GM19043 (cell line): ENCODE results near the gene SPARCL1.
A peak's percentile ranks its signal among the peaks of the same experiment; 100 is the strongest.

ENCODE experiments used
- ATAC-seq: cut with Tn5 transposase; IDR thresholded peaks from one replicate; pipeline ENCODE4 v1.9.1; 2021; ENCODE audit warnings: low read depth; ENCODE audit not compliant: unreplicated experiment

The SPARCL1 gene

GRCh38 chr4:87541956-87542709, 13.0 kb upstream of the SPARCL1 start:
- no peak for ATAC-seq

GRCh38 chr4:87541521-87541920, 12.3 kb upstream of the SPARCL1 start:
- ATAC-seq, result no peak

DNA sequence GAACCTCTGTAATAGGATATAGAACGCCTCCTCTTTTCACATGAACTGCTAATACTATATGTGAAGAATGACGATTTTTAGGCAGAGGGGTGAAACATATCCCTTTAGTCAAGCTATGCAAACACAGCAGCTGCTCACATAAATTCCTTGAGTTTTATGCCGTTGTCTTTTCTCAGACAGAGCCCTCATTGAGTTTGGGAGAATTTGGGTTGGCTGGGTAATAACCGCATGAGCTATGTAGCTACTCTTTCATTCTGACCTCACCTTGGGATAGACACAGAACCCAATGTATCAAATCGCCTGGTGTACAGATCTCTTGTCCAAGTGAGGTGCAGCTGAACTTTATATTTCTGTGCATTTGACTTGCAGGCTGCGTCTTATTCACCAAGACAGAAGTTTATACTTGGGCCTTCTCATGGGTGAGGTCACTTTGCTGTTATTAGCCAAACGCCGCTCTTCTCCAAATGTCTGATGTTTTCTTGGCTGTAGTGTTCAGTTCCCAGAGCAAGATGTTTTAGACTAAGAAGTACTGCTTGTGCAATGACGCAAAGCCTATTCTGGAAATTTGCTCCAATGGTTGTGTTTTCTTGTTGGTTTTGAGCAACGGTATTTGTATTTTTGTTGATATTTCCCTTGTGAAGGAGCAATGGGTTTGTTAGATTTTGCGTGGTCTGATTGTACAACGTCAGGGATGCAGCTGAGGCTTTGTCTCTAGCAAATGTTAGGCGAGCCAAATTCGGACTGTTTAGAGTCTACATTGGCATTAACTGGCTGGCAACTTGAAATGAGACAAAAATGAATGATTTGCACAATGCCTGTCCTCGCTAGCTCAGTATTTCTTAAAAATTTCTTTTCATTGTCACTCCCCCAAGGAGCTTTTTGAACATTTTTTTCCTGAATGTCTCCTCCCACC, 11.2 kb upstream of the SPARCL1 start:
- no peak for ATAC-seq

DNA sequence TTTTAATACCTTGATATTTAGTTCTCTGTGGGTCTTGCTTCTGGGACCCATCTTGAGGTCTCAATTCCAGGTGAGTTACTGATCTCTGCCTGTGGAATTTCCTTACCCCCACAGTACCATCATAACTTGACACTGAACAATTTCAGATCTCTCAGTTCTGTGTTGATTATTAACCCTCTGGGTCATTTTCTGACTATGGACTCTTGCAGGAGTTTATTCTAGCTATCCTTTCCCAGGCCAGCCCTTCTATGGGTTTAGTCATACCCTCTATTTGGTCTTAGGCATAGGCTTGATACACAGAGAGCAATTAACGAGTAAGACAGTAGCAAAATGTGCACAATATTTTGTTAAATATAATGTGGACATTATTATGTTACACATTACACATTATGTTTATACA, 3.7 kb upstream of the SPARCL1 start:
- ATAC-seq, result no peak

DNA sequence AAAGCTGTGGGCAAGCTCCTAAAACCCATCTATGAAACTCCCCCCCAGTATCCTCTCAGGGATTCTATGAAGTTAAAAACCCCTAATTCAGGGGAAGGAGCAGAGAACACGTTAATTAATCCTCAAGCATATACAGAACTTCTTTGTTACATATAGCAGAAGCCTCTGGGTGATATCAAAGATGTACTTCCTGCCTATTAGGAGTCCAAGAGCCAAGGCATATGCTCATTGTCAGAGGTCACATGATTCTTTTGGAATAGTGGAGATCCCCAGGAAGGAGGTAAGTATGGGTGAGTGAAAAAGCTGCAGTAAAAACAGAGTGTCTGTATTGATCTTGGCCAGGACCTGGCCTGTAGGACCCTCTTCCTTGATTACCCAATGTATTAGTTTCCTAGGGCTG, 2.9 kb upstream of the SPARCL1 start:
- ATAC-seq, result no peak

DNA sequence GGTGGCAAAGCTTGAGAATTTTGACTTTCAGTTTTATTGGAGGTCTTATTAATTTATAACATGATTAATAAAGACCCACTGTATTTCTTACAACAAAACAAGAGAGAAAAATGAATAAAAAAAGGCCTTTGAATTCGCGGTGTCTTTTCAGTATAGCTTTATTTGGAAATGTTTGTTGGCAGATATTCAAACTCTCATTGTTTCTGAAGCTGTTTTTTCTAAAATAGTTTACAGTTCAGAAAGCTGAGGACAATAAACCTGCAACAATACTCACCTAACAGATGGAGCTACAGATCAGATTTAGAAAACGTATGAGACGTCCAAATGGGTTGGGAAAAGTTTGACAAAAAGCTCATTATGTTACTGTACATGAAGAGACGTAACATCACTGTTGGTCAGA, 2.4 kb upstream of the SPARCL1 start:
- no peak for ATAC-seq

GRCh38 chr4:87530868-87531267, 1.7 kb upstream of the SPARCL1 start:
- ATAC-seq, result no peak

- no peak for ATAC-seq
Measured at GRCh38 chr4:87530229-87530628, 1.1 kb upstream of the SPARCL1 start.

DNA sequence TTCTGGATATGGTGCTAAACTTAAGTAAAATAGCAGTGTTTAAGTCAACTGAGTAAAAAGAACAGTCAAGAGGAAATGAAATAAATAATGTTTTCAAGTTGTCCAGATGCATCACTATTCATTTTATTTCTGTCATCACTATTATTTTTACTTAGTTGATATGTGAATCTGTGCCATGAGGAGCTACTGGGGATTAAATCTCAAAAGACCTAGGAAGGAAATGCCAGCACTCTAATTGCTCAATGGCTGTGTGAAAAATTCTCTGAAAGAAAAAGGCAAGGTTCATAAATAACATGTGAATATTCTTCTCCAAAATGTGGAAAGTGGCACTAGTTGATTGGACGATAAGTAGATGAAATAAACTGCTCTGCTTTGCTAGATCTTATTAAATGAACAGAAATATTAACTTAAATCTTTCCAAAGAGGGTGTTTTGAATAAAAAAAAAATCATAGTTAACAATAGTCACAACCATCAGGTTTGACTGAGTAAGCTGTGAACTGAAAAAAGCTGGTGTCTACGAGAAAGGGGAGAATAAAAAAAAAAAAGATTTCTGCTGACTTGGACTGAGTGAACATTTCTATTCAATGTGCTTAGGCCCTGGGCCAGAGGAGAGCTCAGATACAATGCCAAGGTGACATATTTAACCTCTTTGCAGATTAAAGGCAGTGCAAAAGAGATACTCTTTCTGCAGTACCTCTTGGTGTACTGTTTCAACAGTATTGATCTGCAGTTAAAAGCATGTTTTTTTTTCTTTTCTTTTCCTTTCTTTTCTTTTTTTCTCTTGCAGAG, 1.6 kb downstream of the SPARCL1 start:
- no peak for ATAC-seq

DNA sequence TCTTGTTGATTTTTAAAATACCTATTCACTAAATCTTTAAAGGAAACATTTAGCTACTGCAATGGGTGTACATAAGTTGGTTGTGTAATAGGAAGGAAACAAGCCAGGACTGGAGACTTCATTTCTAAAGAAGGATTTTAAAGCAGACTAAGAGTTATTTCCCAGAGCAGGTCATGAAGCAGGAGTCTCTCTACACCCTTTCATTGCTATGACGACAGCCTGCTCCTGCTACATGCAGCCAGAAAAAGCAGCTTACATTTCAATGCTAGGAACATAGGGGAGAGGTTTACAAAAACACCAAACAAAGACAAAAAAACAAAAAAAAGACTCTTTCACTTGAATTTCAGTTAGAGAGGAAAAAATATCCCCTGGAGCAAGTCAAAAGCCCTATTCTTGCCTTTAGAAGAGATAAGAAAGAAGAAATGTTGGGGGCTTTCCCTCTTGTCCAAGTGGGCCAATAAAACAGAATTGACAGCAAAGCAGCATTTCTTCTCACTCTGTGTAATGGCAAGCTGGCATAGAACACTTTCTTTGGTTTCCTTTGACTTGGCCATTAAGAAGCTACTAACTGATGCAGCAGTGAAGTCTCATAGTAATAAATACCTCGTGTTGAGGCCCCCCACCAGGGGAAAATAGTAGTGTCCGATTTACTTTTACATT, 3.4 kb downstream of the SPARCL1 start:
- no peak for ATAC-seq

GRCh38 chr4:87524456-87524855, 4.7 kb downstream of the SPARCL1 start:
- no peak for ATAC-seq

DNA sequence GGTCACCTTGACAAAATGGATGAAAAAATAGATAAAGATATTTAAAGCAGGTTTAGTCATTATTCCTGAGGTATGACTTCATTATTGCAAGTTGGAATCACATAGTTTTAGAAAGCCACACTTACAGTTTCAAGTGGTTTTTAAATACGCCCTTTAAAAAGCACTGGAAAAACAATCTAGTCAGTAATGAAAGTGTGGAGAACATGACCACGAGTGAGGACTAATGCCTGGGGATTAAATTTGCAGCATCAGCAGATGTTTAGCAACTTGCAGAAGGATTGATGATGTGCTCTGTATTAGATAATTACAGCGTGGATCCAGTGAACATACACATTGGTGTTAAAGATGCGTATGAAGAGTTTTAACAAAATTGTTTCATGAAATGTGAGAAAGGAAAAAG, 5.9 kb downstream of the SPARCL1 start:
- ATAC-seq, result no peak

- ATAC-seq, result peak; percentile 76
Measured at GRCh38 chr4:87521757-87522374, 7.3 kb downstream of the SPARCL1 start.

- no peak for ATAC-seq
Measured at GRCh38 chr4:87521319-87521718, 7.9 kb downstream of the SPARCL1 start.

DNA sequence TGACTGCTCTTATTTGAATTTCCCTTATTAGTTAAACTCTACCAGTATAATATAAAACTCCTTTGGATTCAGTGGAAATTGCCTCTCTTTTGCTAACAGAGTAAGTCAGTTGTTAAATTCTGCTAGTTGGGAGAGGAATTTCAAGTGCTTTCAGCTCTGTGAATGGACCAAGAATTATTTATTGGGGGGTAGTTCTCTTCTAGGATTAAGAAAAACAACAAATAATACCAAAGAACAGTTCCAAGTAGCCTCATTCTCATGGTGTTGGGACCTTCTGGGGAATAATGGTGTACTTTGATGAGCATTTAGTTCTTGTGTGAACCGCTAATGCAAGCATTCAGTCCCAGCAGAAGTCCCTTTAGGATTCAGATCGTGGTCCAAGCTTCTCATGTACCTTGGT, 11.6 kb downstream of the SPARCL1 start:
- no peak for ATAC-seq

GRCh38 chr4:87516683-87517082, 12.5 kb downstream of the SPARCL1 start:
- ATAC-seq, result no peak

GRCh38 chr4:87512400-87512799, 16.8 kb downstream of the SPARCL1 start:
- ATAC-seq, result no peak

DNA sequence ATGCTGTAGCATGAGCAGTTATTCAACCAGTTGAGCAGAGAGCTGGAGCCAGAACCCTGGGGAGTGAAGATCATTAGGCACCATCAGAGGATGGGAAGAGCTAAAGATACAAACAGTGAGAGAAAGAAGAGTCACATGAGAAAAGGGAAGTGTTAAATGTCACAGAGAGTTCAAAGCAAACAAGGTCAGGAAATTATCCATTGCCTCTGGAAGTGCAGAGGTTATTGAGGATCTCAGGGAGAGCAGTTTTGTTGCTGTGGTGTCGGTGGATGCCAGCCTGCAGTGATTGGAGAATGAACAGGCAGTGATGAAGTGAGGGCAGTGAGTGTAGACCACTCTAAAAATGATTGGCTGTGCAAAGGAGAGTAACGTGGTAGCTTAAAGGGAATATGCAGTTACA, 17.7 kb downstream of the SPARCL1 start:
- ATAC-seq, result no peak

GRCh38 chr4:87510747-87511146, 18.4 kb downstream of the SPARCL1 start:
- no peak for ATAC-seq
